Measurements from ENCODE around the gene LRRC74B. TPM values are rescaled to one million over a fixed set of nuclear protein-coding genes. Genes with fewer than 3 reads are reported as not detected.
"Not testable (repeated sequence)": the region's sequence is repeated elsewhere in the genome, so short reads cannot be mapped to it uniquely, and the experiment has no call there.

The LRRC74B gene
- polyA plus RNA-seq, 10 donors: 0.05 to 0.49 (median 0.16) TPM; not detected in 3

GRCh38 chr22:21054046-21054713 lies 8.4 kb downstream of the LRRC74B start:
- DNase-seq: no peak

DNA sequence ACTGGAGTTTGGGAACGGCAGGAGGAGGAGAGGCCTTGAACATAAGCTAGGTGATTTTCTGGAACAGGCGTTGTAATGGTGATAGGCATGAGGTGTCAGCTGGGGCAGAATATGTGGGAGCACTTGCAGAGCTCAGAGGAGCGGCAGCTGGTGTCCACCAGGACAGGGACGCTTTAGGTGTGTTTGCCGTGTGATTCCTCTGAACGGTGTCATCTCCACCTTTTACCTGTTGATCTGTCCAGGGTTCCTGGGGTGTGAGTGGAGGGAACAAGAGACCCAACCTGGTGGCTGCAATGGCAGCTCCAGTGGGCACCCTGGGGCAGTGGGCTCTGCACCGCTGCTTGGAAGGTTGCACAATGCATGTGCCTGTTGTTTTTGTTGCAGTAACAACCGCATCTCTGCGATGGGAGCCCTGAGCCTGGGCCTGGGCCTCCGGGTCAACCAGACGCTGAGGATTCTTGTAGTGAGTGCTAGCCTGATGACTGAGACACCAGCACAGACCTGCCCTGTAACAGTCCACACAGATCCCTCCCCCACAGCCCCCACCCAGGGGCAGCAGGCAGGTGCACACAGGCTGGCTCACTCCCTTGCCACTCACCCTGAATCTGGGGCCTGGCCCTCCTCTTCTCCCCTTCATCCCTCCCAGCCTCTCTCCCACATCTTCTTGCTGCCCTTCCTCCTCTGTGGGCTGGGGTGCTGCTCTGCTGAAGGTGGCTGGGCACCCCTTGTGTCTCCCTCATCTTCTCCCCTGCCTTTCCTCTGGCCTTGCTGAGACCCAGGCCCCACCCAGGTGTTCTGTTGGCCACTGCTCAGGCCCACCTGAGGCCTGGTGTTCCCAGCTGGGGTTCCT lies 9.2 kb downstream of the LRRC74B start:
- no peak for DNase-seq

- DNase-seq: no peak
Observed at GRCh38 chr22:21055564-21055834, 9.8 kb downstream of the LRRC74B start.

DNA sequence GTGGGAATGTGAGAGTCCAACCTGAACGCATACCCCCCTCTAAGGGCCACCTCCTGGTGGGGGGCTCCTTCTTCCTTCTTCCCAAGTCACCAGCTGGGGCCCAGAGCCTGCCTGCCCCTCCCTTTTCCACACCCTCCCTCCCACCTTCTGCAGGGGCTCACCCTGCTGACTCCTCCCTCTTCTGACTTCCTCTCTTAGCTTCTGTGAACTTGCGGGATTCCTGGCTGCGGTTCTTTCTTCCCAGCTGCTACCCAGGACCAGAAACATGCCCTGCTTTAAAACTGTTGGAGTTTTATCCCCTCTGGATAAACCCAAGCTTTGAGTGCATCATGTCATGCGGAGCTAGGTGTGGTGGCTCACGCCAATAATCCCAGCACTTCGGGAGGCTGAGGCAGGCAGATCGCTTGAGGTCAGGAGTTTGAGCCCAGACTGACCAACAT lies 10.2 kb downstream of the LRRC74B start:
- no peak for DNase-seq

DNA sequence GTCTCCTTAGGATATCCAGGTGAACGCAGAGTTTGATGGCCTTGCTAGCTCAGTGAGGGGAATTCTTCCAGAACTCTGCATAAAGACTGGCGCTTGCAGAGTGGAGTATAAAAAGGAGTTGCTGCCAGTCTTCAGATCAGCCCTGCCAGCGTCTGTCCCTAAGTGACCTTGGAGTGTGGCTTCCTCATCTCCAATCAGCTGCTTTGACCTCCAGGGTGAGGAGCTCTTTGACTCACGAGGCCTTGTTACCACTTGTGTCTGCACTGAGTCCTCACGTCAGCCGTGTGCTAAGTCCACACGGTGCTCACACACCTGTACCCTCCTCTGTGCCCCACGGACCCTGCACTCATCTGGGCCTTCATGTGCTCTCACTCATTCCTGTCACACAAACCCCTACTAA lies 14.6 kb downstream of the LRRC74B start:
- not testable (repeated sequence) for DNase-seq

DNA sequence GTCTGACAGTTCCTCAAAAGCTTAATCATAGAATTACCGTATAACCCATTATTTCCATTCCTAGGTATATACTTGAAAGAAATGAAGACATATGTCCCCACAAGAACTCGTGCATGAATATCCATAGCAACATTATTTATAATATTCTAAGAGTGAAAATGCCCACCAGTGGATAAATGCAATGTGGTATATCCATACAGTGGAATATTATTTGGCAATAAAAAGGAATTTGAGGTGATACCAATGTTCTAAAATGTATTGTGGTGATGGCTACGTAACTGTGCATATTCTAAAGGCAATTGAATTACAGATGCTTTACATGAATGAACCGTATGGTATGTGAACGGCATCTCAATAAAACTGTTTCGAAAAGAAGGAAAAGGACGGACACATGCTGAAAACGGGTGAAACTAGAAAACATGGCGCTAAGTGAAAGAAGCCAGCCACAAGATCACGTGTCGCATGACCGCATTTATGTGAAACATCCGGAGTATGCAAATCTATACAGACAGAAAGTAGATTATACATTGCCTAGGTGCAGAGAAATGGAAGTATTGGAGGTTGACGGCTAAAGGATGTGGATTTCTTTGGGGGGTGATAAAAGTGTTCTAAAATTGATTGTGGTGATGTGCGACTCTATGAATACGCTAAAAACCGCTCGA lies 16.0 kb downstream of the LRRC74B start:
- DNase-seq: not testable (repeated sequence)

GRCh38 chr22:21064425-21064824 lies 18.7 kb downstream of the LRRC74B start:
- DNase-seq: not testable (repeated sequence)

DNA sequence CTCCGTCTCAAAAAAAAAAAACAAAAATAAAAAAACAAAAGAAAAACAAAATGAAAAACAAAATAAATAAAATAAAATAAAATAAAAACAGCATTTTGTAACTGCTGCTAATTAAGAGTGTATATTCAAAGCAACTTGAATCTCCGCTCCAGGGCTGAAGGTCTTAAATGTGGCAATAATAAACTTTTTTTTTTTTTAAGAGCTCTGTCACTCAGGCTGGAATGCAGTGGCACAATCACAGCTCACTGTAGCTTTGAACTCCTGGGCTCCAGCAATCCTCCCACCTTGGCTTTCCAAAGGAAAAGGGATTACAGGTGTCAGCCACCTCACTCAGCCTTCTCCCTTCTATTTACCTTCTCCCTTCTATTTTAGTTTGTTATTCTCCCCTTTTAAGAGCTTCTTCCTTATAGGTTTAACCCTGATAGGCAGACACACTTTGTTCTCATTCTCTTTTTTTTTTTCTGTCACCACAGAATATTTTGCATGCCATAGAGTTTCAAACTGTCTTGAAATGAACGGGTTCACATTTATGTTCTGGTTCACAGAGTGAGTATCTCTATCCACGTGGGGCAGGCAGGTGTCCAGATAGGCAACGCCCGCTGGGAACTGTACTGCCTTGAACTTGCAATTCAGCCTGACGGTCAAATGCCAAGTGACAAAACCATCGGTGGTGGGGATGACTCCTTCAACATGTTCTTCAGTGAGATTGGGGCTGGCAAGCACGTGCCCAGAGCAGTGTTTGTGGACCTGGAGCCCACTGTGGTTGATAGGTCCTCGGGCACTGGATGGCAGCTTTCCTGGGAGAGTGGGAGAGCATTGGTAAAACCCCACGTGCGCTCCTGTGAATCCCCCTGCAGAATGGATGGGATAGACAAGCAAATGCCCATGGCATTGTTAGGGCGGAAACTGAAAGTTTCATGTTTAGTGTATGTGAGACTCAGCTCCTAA lies 19.4 kb downstream of the LRRC74B start:
- no peak for DNase-seq

DNA sequence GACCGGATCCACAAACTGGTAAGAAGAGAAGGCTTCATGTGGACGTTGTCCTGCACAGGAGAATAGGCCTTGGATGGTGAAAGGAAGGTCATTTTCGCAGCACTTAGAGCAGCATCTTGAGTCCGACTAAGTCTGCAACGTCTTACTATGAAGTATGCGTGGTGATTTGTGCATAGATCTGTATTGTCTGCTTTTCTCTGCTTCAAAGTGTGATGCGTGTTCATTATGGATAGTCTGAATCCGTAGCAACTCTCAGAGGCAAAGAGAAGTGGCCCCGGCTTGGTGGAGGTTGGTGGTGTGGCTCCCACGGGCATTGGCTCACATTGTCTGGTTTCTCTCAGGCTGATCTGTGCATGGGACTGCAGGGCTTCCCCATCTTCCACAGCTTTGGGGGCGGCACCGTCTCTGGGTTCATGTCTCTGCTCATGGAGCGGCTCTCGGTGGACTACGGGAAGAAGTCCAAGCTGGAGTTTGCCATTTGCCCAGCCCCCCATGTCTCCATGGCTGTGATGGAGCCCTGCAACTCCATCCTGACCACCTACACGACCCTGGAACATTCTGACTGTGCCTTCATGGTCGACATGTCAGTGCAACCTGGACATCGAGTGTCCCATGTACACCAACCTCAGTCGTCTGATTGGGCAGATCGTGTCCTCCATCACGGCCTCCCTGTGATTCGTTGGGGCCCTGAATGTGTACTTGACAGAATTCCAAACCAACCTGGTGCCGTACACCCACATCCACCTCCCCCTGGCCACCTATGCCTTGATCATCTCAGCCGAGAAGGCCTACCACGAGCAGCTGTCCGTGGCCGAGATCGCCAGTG lies 21.5 kb downstream of the LRRC74B start:
- DNase-seq: no peak

- DNase-seq: no peak
Observed at GRCh38 chr22:21067901-21068680, 22.3 kb downstream of the LRRC74B start.

DNA sequence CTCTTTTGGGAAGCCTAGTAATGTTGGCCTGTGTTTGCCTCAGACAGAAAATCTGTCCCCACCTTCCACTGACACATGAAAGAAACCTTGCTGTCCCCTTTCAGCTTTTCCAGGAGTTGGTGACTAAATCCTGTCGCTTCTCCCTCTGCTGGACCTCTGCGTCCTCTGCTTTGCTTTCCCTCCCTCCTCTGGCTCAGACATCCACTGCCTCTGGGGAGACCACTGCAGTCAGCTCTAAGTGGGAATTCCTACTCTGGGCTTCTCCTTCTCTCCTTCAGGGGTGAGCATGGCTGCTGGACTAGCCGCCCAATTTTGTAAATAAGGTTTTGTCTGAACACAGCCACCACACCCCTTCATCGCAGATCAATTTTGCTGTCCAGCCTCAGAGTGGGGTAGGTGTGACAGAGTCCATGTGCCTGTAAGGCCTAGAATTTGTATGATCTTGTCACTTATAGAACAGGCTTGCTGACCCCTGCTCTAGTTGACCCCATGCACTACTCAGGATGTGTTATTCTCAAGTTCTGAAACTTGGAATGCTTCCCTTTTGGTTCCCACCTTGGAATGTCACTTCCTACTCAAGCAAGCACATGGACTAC lies 23.0 kb downstream of the LRRC74B start:
- no peak for DNase-seq

DNA sequence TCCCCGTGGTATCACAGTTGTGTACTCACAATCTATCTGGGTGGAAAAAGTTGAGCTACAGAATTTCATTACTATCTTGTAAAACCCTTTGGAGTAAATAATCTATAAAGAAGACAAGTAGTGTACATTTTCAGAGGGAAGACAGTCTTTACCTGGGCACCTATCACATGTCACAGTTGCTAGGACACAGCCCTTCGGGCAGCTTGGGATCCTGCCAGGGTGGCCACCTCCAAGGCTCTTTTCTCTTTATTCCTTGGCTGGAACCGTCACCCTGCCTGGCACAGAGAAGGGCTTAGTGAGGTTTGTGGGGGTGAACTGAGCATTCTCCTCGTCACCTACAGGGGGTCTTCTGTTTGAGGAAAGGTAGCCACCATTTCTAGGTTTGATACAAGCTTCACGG lies 23.6 kb downstream of the LRRC74B start:
- no peak for DNase-seq

GRCh38 chr22:21070690-21071615 lies 25.2 kb downstream of the LRRC74B start:
- no peak for DNase-seq

- not testable (repeated sequence) for DNase-seq
Observed at GRCh38 chr22:21071796-21072195, 26.1 kb downstream of the LRRC74B start.

DNA sequence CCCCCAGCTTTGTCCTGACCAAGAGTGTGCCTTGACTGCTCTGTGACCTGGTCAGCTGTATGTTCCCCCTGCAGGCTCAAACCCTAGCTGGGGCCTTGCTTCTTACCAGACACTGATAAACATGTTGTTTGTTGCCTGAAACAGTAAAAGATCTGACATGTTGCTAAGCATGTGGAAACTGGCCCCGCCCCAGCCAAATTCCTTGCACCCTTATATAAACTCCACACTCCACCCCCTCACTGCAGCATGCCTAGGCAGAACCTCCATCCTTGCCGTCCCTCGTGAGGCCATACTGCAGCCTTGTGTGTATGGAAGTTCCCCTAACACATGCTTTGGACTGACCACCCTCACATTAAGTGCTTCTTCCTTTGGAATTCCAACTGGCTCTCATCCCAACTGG lies 27.3 kb downstream of the LRRC74B start:
- DNase-seq: no peak

- DNase-seq: no peak
Observed at GRCh38 chr22:21073482-21073881, 27.7 kb downstream of the LRRC74B start.

DNA sequence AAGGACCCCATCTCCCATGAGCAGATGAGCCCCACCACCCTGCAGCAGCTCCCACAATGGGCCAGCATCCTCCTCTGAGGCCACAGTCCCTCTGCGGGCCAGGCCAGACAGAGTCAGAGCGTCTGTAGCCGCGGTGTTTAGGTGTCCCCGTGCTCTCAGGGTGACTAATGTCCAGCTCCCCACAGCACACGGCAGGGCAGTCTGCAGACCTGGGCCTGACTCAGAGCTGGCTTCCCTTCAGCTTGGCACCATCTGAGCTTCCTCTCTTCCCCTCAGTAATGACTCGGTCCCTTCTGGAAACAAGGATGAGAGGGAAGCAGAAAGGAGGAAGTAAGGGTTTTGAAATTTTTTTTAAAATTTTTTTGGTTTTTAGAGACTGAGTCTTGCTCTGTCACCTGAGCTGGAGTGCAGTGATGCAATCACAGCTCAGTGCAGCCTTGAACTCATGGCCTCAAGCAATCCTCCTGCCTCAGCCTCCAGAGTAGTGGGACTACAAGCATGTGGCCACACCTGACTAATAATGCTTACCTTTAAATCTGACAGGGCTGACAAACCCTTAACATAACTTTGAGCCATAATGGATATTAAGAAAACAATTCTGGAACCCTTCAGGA lies 28.5 kb downstream of the LRRC74B start:
- DNase-seq: peak in 1 of 3 donors; percentile 19
